GM19467 (cell line): ENCODE results near the gene CASKIN2.
A peak's percentile ranks its signal among the peaks of the same experiment; 100 is the strongest.

Experiments
- ATAC-seq: cut with Tn5 transposase; IDR thresholded peaks from one replicate; pipeline ENCODE4 v1.9.1; 2021; ENCODE audit warnings: mild to moderate bottlenecking, moderate library complexity; ENCODE audit not compliant: unreplicated experiment

The CASKIN2 gene

GRCh38 chr17:75515496-75516254, at the start of gene CASKIN2:
Gene CASKIN2 (minus strand): TSS chr17:75515537. CDS start chr17:75513804, 1,733 bp downstream.
- ATAC-seq: peak; percentile 41

GRCh38 chr17:75565066-75565465, 49.7 kb upstream of the CASKIN2 start:
- no peak for ATAC-seq

- ATAC-seq: no peak
These were observed 48.9 kb upstream of the CASKIN2 start for GRCh38 chr17:75564195-75564594.

- no peak for ATAC-seq
These were observed 47.9 kb upstream of the CASKIN2 start for GRCh38 chr17:75563063-75563758.

GRCh38 chr17:75561927-75562603, 46.7 kb upstream of the CASKIN2 start:
- ATAC-seq: no peak

GRCh38 chr17:75559958-75560533, 44.7 kb upstream of the CASKIN2 start:
- no peak for ATAC-seq

GRCh38 chr17:75558666-75559530, 43.6 kb upstream of the CASKIN2 start:
- no peak for ATAC-seq

- ATAC-seq: no peak
These were observed 42.7 kb upstream of the CASKIN2 start for GRCh38 chr17:75557852-75558665.

GRCh38 chr17:75557075-75557851, 41.9 kb upstream of the CASKIN2 start:
- ATAC-seq: no peak

- ATAC-seq: no peak
These were observed 40.4 kb upstream of the CASKIN2 start for GRCh38 chr17:75555679-75556153.

- no peak for ATAC-seq
These were observed 38.2 kb upstream of the CASKIN2 start for GRCh38 chr17:75553295-75554110.

GRCh38 chr17:75552425-75553294, 37.3 kb upstream of the CASKIN2 start:
- ATAC-seq: no peak

- ATAC-seq: no peak
These were observed 35.9 kb upstream of the CASKIN2 start for GRCh38 chr17:75551266-75551665.

GRCh38 chr17:75550139-75550465, 34.8 kb upstream of the CASKIN2 start:
- no peak for ATAC-seq

- ATAC-seq: no peak
These were observed 34.2 kb upstream of the CASKIN2 start for GRCh38 chr17:75549246-75550138.

GRCh38 chr17:75548813-75549212, 33.5 kb upstream of the CASKIN2 start:
- no peak for ATAC-seq
